Liver (tissue), 9 donors: ENCODE data around the gene SASH1. TPM values are rescaled to one million over a fixed set of nuclear protein-coding genes. Genes with fewer than 3 reads are reported as not detected.

ENCODE experiments used
- DNase-seq: peaks from one replicate; pipeline ENCODE4 v3.0.0-alpha.2; 2017; ENCODE audit warnings: low spot score
- H3K27ac ChIP-seq, 2 donors: one replicate each; pipeline ENCODE4 v1.7.0; 2013; ENCODE audit warnings: inconsistent platforms in 2 of 2, low read length in 2 of 2, control low read depth in 1 of 2, low read depth in 1 of 2, mild to moderate bottlenecking in 1 of 2
- H3K27me3 ChIP-seq, 4 donors: one replicate each; pipeline versions ENCODE4 v1.6.1 to v1.7.0; 2013; ENCODE audit warnings: low read length in 3 of 4, inconsistent platforms in 1 of 4, mild to moderate bottlenecking in 1 of 4, moderate library complexity in 1 of 4; ENCODE audit not compliant: control insufficient read depth in 4 of 4, insufficient read depth in 4 of 4
- H3K36me3 ChIP-seq, 4 donors: one replicate each; pipeline versions ENCODE4 v1.6.1 to v1.7.0; 2013; ENCODE audit warnings: low read length in 3 of 4, mild to moderate bottlenecking in 3 of 4, low read depth in 1 of 4, moderate library complexity in 1 of 4; ENCODE audit not compliant: control insufficient read depth in 4 of 4, insufficient read depth in 3 of 4
- H3K4me1 ChIP-seq, 4 donors: one replicate each; pipeline versions ENCODE4 v1.6.1 to v1.7.0; 2013; ENCODE audit warnings: low read length in 3 of 4, mild to moderate bottlenecking in 3 of 4, moderate library complexity in 1 of 4; ENCODE audit not compliant: control insufficient read depth in 4 of 4, insufficient read depth in 4 of 4
- H3K4me3 ChIP-seq, 3 donors: one replicate each; pipeline versions ENCODE4 v1.6.1 to v1.7.0; 2013; ENCODE audit warnings: low read length in 3 of 3, control low read depth in 1 of 3, low read depth in 1 of 3, mild to moderate bottlenecking in 1 of 3
- H3K9ac ChIP-seq, 2 donors: one replicate each; pipeline ENCODE4 v1.7.0; 2013; ENCODE audit warnings: low read length in 2 of 2, mild to moderate bottlenecking in 2 of 2, moderate library complexity in 2 of 2, control low read depth in 1 of 2, low read depth in 1 of 2
- H3K9me3 ChIP-seq, 4 donors: one replicate each; pipeline versions ENCODE4 v1.6.1 to v1.7.0; 2013; ENCODE audit warnings: low read length in 3 of 4; ENCODE audit not compliant: control insufficient read depth in 4 of 4
- ATF3 ChIP-seq: IDR thresholded peaks from 2 replicates; pipeline ENCODE4 v1.6.1; 2016; ENCODE audit warnings: antibody characterized with exemption
- EGR1 ChIP-seq, 2 donors: IDR thresholded peaks; 2 replicates each; pipeline ENCODE4 v1.6.1; 2016 to 2018; ENCODE audit warnings: antibody characterized with exemption in 2 of 2, low read depth in 2 of 2
- FOXA1 ChIP-seq: IDR thresholded peaks from 2 replicates; pipeline ENCODE4 v1.6.1; 2016; ENCODE audit warnings: antibody characterized with exemption
- FOXA2 ChIP-seq: IDR thresholded peaks from 2 replicates; pipeline ENCODE4 v1.6.1; 2016; ENCODE audit warnings: antibody characterized with exemption
- GABPA ChIP-seq, 2 donors: IDR thresholded peaks in 1 of 2; conservative IDR thresholded peaks in 1 of 2; 2 replicates each; pipeline ENCODE4 v1.6.1; 2016; ENCODE audit warnings: antibody characterized with exemption in 2 of 2, mild to moderate bottlenecking in 1 of 2, moderate library complexity in 1 of 2
- HNF4A ChIP-seq, 2 donors: conservative IDR thresholded peaks; 2 replicates each; pipeline ENCODE4 v1.6.1; 2016; ENCODE audit warnings: antibody characterized with exemption in 2 of 2, mild to moderate bottlenecking in 2 of 2
- HNF4G ChIP-seq: IDR thresholded peaks from 2 replicates; pipeline ENCODE4 v1.6.1; 2016; ENCODE audit warnings: antibody characterized with exemption
- JUND ChIP-seq, 2 donors: IDR thresholded peaks; 2 replicates each; pipeline ENCODE4 v1.6.1; 2016; ENCODE audit warnings: antibody characterized with exemption in 2 of 2
- MAX ChIP-seq: IDR thresholded peaks from 2 replicates; pipeline ENCODE4 v1.6.1; 2016; ENCODE audit warnings: antibody characterized with exemption
- NR2F2 ChIP-seq: IDR thresholded peaks from 2 replicates; pipeline ENCODE4 v1.6.1; 2016; ENCODE audit warnings: antibody characterized with exemption
- RAD21 ChIP-seq, 2 donors: IDR thresholded peaks; 2 replicates each; pipeline ENCODE4 v1.6.1; 2016; ENCODE audit warnings: antibody characterized with exemption in 2 of 2, mild to moderate bottlenecking in 2 of 2
- TAF1 ChIP-seq: conservative IDR thresholded peaks from 2 replicates; pipeline ENCODE4 v1.6.1; 2016; ENCODE audit warnings: antibody characterized with exemption, mild to moderate bottlenecking
- ZBTB33 ChIP-seq: IDR thresholded peaks from 2 replicates; pipeline ENCODE4 v1.6.1; 2016; ENCODE audit warnings: antibody characterized with exemption
- WGBS: extraction: QIAGEN DNeasy Blood & Tissue Kit; methylation state at CpG from one replicate; pipeline ENCODE4 v1.1.7; 2013; 5-methylcytosine and 5-hydroxymethylcytosine counted together
- polyA plus RNA-seq, 2 donors: library from polyadenylated mRNA; stranded (reverse) in 1 of 2; unstranded in 1 of 2; fragments of 200-250 nt in 1 of 2; fragments of >200 nt in 1 of 2; fragmentation: Nextera tagmentation in 1 of 2; extraction: Ambion mirVana in 1 of 2; gene quantifications; one replicate each; pipeline versions ENCODE4 v1.2.1 to v1.2.3, GENCODE V29; 2013 to 2015
- total RNA-seq, 2 donors: library from RNA; depleted of rRNA; stranded (reverse); fragments of >200 nt; gene quantifications; one replicate each; pipeline ENCODE4 v1.2.3, GENCODE V29; 2014
- TF ChIP-seq, protein P1 (sequence below): fragments of 150-350 bp; IDR thresholded peaks from 2 replicates; pipeline ENCODE4 v1.5.1; 2017; ENCODE audit warnings: improper control_type of control experiment, low read depth, low read length; ENCODE audit not compliant: missing input control
- donor health status: healthy.
- donor health status: healthy.
- donor health status: healthy.
- donor health status: healthy.
- donor health status: healthy.

The SASH1 gene
- total and polyA plus RNA-seq, 4 donors = 3.5 to 16.4 (median 7.6) TPM

DNA sequence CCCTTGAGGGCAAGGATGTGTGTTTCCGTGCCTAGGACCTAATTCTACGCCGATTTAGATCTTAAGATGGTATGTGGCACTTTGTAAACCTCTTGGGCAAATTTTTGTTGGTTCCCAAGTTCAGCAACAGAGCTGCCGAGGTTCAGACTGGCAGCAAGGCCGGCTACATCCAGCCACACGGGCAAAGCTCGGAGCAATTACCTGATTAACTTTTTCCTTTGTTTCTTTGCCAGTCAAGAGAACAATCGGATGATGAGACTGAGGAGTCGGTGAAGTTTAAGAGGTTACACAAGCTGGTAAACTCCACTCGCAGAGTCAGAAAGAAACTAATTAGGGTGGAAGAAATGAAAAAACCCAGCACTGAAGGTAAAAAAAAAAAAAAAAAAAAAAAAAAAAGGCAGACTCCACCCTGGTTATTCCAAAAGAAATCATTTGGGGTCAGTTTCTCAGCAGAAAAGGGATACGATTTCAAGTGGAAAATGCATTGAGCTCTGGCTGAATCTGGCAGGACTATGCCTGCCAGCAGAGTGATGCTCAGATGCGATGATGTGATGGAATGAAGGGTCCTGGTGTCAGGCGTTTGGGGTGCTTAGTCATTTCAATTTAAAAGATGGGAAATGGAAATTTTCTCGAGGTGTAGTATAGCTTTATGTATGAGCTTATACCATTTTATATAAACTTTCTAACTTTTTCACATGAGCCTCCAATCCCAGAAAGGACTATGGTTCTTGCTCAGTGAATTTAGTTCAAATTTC, 171.6 kb downstream of the SASH1 start (continued):
- TF ChIP-seq, protein P1, sequence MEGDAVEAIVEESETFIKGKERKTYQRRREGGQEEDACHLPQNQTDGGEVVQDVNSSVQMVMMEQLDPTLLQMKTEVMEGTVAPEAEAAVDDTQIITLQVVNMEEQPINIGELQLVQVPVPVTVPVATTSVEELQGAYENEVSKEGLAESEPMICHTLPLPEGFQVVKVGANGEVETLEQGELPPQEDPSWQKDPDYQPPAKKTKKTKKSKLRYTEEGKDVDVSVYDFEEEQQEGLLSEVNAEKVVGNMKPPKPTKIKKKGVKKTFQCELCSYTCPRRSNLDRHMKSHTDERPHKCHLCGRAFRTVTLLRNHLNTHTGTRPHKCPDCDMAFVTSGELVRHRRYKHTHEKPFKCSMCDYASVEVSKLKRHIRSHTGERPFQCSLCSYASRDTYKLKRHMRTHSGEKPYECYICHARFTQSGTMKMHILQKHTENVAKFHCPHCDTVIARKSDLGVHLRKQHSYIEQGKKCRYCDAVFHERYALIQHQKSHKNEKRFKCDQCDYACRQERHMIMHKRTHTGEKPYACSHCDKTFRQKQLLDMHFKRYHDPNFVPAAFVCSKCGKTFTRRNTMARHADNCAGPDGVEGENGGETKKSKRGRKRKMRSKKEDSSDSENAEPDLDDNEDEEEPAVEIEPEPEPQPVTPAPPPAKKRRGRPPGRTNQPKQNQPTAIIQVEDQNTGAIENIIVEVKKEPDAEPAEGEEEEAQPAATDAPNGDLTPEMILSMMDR = no peak

DNA sequence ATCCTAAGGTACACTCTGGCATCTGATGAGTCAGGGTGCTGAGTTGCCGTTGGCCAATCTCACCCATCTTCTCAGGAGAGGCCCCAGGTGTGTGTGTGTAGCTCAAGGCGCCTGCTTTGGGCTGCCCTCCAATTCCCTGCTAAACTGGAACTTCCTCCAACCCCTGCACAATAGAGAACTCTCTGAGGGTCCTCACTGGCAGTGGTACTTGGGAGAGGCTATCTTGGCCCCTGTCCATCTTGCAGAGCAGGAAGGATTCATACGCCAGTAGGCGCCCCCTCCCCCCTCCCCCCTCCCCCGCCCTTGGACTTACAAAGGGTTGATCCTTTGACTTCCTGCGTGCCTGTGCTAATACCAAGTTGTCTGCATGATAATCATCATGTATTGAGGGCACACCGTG, 173.6 kb downstream of the SASH1 start:
- Histone ChIP-seq H3K4me3 (no peak overlapping the region), H3K4me1 (no peaks in the 10 kb centered on the region), H3K27me3 (no peaks in the 10 kb centered on the region), H3K9ac (no peak overlapping the region), H3K27ac (no peak overlapping the region), H3K36me3 (peaks cover 2 to 20% (median 11%) of the 10 kb centered on the region in 4 donors), H3K9me3 (no peaks in the 10 kb centered on the region)
- TF ChIP-seq, protein P1 = no peak
- no peak for TF ChIP-seq MAX
- no peak for TF ChIP-seq FOXA1
- no peak for TF ChIP-seq EGR1 (IDR thresholded peaks at IDR 0.05; ENCODE audit: low read depth in 2 of 2)
- no peak for TF ChIP-seq HNF4G
- no peak for TF ChIP-seq FOXA2
- no peak for TF ChIP-seq HNF4A (conservative IDR thresholded peaks at IDR 0.05)
- no peak for TF ChIP-seq NR2F2
- no peak for TF ChIP-seq TAF1
- no peak for TF ChIP-seq ATF3
- TF ChIP-seq GABPA (IDR thresholded peaks at IDR 0.05 in 1 of 2, conservative IDR thresholded peaks at IDR 0.05 in 1 of 2) = no peak
- TF ChIP-seq ZBTB33 = no peak
- TF ChIP-seq RAD21 (IDR thresholded peaks at IDR 0.05) = no peak
- no peak for DNase-seq
- WGBS = 83% methylated on average over 7 of the region's 7 CpGs

DNA sequence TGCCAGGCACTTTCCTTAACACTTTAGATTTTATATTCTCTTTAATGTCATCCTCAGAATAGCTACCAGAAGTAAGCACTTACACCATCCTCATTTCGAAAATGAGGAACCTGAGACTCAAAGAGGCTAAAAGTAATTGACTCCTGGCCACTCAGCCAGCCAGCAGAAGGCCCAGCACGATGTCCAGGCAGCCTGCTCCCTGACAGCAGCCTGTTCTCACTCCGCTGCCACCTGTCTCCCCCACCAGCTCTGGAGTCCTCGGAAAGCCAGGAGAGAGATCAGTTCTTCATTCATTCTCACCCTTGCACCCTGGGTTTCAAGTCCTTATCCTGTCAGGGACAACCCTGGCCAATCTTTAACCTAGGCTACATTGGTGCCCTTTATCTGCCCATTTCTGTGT, 174.0 kb downstream of the SASH1 start:
- WGBS = 87% methylated on average over 4 of the region's 4 CpGs
- no peak for TF ChIP-seq FOXA2
- TF ChIP-seq JUND (IDR thresholded peaks at IDR 0.05) = no peak
- no peak for TF ChIP-seq TAF1
- TF ChIP-seq FOXA1 = no peak
- no peak overlapping the region for H3K27ac ChIP-seq

More for the DNA sequence above, 174.0 kb downstream of the SASH1 start:
- H3K4me3 ChIP-seq = no peak overlapping the region
- H3K27me3 ChIP-seq = no peaks in the 10 kb centered on the region
- H3K36me3 ChIP-seq = peaks cover 2 to 20% (median 11%) of the 10 kb centered on the region in 4 donors
- H3K9me3 ChIP-seq = no peaks in the 10 kb centered on the region
- DNase-seq = no peak
- no peak overlapping the region for H3K9ac ChIP-seq
- H3K4me1 ChIP-seq = no peaks in the 10 kb centered on the region
